ENCODE measurements around the gene NFYC.

The NFYC gene

DNA sequence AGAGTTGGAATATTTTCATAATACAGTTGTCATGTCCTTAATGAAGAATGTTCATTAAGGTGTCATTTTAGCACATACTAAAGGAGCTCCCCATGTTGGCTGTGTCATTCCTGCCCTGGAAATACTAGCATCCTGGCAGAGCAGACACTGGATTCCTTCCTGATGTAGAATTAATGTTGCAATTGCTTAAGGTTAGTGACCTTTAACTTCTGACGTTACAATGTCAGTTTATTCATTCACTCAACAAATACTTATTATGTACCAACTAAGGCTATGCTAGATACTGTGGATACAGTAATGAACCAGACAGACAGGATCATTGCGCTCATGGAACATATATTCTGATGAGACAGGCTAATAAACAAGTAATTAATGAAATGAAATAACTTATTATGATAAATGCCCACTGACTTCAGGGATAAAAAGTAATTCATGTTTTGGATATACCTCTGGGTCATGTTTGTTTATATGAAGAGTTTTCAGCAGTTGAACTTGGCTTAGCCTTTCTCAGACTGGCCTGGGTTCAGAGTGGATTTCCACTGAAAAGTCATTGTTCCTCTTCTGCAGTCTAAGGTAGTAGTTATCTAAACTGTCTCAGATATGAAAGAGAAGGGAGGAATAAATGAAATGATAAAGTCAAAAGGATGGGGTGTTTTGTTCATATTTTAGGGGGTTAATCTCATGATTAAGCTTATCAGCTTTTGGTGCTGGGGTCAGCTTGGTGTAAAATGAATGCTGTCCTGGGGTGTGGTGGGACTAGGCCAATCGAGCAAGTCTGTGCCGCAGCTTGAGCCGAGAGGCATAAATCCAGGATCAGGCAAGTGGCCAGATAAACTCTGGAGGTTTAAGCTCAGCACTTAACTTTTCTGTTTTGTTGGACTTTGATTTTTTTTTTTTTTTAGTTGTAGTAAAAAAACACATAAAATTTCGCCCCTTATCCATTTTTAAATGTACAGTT is 48.8 kb downstream of the NFYC start:
- no peak for DNase-seq

DNA sequence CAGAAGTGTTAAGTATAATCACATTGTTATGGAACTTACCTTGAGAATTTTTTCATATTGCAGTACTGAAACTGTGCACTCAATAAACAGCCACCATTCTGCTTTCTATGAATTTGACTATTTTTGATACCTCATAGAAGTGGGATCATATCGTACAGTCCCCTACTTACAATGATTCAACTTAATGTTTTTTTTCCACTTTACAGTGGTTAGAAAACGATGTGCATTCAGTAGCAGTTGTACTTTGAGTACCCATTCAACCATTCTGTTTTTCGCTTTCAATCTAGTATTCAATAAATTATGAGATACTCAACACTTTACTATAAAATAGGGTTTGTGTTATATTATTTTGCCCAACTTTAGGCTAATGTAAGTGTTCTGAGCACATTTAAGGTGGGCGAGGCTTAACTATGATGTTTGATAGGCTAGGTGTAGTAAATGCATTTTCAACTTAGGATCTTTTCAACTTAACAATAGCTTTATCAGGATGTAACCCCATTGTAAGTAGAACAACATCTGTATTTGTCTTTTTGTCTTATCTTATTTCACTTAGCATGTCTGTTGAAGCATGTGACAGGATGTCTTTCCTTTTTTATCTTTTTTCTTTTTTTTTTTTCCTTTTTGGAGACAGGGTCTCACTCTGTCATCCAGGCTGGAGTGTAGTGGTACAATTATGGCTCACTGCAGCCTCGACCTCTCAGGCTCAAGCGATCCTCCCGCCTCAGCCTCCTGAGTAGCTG is 49.7 kb downstream of the NFYC start:
- no peak for DNase-seq

DNA sequence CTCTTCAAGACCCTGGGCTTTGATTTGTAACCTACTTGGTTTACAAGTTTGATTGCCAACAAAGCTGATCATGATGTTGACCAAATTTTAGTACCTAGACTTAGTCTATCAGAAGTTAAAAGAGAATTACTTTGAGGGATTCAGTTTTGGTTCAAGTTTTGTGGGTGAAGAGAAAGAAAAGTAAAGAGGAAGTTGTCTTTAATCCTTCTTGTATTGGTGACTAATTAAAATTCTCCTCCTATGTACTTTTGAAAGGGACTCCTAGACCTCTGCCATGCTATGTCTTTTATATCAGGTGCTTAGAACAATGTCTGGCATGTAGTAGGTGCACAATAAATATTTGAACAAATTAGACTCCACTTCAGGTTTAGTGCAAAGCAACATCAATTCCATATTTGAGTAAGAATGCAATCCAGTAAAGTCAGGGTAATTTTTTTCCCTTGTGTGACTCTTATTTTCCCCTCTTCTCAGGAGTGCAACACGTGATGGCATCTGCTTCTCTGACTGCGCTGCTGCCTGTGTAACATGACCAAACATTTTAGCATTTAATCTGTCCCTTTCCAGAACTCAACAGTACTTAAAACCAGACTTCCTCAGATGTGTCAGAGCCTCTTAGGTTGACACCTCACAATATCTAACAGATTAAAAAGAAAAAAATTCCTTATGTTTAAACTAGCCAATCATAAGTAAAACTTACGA is 51.0 kb downstream of the NFYC start:
- no peak for DNase-seq

DNA sequence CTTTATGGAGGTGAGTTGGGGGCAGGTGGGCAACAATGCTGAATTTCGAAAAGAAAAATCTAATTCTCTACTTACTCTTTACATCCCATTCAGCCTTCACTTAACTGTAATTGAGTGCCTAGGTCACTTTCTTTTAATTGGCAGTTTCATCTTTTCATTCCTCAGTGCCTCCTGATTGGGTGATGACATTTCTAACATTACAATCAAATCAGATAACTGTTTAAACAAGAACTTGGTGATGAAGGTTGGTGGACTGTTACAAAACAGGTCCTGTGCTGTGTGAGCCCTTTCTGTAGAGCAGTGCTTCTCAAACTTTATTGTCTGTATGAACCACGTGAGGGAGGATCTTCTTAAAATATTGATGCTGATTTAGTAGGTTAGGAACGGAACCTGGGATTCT is 51.9 kb downstream of the NFYC start:
- no peak for DNase-seq

DNA sequence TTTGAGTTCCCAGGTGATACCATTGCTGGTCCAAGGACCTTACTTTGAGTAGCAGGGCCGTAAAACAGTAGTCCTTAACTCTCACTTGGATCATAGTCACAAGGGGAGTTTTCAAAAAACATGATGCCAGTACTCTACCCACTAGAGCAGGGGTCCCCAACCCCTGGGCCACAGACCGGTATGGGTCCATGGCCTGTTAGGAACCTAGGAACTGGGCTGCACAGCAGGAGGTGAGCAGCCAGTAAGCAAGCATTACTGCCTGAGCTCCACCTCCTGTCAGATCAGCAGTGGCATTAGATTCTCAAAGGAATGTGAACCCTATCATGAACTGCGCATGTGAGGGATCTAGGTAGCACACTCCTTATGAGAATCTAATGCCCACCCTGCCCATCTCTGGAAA is 52.4 kb downstream of the NFYC start:
- no peak for DNase-seq

DNA sequence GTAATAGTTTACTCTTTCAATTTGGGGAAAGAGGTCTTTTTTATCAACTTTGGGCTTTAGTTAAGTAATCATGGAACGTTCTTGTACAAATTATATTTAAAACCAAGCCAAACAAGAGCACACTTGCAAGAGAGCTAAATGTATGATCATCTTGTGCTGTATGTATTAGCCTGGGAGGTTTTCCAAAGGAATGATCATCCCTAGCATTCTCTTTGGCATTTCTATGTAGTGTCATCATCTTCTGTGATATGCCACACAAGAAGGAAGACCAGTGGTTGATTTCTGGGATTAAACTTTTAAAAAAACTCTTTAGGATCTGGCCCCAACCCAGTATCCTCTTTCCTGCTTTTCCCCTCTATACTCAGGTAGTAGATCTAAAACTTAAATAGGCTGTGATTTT is 53.7 kb downstream of the NFYC start:
- no peak for DNase-seq

DNA sequence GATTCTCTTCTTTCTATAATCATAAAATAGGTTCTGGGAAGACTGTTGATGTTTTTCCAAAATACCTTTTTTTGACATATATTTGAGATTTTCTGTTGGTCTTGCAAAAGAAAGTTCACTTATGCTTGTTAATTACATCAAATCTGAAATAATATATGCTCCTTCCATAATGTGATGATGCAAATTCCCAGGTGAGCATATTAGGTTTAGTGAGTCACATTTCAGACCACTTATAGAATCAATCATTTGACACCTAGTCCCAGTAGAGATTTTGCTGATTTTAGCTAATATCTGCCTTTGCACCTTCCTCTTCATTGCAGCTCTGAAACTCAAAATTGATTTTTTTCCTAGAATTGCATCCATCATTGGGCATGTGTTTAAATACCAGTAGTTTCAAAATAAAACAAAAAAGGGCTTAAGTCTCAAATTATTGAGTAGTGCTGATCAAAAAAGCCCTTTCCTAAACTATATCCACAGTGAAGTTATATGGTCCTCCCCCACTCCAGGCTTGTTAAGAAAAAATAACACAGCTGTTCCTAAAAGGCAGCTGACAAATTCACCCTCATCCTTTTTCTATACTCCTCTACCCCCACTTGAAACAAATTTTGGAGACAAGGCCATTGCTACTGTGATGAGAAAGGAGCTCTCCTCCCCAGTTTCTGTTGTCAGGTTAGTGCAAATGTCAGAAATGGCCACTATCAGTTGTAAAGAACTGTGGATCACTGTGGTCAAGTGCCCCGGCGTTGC is 55.0 kb downstream of the NFYC start:
- no peak for DNase-seq

DNA sequence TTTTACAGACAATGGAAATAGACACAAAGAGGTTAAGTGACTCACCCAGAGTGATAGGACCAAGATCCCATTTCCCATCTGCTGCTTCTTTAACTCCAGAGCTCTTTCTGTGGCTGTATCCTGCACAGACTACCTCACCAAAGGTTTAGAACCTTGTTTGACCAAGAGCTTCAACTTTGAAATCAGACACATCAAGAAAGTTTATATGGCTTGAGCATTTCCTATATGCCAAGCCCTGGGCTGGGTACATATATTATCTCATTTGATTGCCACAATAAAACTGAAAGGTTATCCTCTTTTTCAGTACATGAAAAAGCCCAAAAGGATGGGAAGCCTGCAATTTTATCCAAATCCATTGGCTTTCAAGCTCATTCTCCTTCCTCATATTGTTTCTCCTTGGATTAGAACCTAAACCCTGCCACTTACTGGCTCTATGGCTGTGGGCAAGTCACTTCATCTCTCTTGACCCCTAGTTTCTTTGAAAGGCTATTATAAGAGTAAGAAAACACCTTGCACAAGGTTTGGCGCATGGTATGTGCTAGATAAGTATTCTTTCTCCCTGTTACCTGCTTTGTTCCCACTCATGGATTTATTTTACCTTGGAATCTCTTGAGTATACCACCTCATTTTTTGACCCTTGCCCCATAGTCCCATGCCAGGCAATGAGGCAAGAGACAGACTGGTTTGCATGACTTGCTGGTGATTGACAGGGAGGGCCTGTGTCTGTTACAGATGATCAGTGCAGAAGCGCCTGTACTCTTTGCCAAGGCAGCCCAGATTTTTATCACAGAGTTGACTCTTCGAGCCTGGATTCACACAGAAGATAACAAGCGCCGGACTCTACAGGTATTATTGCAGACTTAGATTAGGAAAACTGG is 57.6 kb downstream of the NFYC start:
- DNase-seq, result no peak

DNA sequence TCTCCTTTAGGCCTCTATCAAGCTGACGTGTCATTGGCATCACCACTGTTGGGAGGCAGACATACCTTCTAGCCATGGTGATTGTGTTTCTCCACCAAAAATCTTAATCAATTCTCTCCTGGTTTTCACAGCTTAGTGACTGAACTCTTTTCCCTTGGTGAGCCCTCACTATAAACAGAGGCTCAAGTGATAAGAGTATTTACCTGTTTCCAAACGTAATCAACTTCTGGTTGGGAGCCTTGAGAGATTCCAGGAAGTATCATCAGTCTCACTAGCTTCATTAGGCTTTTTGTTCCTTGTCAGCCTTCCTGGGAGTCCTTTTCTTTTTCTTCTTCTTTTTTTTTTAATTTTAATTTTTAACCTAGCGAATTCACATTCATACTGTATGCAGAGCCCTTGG is 58.3 kb downstream of the NFYC start:
- no peak for DNase-seq

DNA sequence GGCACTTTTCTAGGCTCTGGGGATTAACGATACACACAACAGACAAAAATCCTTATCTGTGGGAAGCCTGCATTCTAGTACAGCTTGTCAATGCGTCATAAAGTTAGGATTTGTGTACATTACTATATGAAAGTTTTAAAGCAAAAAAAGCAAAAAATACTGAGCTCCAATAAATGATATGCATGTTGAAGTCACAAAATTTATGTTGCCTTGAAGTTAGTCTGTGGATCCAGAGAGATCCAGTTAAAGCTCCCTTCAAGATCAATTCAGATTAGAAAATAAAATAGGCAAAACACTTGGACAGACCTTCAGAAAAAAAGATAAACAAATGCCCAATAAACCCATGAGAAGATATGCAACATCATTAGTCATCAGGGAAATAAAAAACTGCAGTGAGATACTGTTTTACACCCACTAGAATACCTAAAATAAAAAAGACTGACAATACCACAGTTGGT is 59.0 kb downstream of the NFYC start:
- no peak for DNase-seq

DNA sequence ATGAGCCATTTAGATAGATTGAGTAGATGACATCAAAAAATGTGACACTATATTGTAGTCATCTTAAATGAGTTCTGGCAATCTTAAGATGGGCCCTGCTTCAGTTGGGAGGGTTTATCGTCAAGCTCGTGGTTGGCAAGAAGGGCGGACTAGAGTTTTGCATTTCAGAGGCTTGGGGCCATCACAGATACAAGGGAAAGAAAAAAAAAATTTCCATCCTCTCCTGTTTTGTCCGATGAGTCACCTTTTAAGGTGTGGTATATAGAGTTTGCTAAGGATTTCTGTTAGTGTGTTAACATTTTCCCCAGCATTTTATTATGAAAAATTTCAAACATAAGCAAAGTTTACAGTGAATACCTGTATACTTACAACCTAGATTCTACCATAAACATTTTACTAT is 60.3 kb downstream of the NFYC start:
- DNase-seq, result no peak

DNA sequence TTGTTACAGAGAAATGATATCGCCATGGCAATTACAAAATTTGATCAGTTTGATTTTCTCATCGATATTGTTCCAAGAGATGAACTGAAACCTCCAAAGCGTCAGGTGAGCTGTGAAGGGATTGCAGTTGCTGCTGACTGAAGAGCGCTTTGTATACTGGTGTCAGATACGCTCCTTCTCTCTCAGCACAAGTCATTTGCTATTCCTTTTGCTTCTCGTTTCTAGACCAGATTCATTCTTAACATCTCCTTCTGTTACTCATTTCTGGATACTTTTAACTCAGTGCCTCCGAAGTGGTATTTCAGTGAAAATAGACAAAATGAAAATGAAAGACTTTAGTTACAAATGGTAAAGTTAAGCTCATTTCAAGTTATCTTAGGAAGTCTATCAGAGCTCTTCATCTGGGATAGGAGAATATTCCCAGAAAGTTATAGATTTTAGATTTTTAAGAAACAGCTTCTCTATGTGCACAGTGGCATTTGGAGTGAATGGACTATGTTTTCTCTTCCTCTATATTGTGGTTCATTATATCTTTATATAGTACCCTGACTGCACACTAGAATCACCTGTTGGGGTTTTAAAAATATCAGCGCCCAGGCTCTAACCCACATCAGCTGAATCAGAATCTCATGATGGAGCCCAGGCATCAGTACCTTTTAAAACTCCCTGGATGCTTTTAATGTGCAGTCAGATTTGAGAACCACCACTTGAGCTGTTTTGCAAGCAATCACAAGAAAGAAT is 61.8 kb downstream of the NFYC start:
- DNase-seq, result no peak

DNA sequence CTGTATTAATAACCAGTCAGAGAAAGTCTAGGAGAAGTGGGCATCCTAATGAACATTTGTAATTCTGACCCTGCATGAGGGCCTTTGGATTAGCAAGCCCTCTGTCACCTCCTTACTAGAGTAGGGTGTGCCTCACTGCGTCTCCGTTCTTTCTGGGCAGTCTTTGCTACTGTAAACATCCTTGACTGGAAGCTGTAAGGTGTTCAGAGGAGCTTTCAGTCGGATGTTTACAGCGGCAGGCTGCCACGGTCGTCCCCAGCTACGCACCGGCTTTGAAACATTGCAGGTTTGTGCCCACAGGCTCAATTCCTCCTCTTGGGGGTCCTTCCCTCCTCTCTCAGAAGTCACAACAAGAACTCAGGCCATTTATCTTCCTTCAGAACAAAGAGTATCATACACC is 62.7 kb downstream of the NFYC start:
- DNase-seq, result no peak

DNA sequence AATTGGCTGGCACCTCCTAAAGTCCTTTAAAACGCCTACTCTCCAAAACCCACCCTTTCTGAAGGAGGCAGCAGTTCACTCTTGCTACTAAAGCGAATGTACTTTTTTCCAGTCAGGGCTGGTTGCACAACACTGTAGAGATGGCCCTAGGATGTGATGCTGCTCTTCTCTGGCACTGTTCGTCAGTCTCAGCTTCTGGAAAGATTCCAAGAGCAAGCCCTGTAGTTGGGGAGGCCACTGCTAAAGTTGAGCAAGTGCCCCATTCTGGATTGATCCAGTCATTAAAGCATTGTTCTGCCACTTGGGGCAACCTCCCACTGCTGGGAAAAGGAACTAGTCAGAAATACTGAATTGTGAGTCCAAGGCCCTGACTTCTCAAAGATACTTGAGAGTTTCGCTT is 63.6 kb downstream of the NFYC start:
- no peak for DNase-seq

DNA sequence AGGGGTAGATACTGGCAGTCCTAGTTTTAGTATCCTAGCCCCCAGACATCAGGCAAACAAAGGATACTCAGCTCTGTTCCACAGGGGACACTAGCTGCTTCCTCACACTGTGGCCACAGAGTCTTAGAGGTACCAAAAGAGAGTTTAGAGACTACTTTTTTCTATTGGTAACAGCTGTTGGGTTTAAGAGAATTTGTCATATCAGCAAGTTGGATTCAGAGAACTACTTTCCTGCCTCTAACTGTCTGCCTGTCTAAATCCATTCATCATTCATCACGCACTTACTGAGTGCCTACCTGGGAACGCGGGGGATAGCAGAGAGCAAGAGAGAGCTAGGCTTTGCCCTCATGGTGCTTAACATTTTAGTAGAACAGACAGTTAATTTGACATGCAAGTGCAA is 65.0 kb downstream of the NFYC start:
- no peak for DNase-seq

DNA sequence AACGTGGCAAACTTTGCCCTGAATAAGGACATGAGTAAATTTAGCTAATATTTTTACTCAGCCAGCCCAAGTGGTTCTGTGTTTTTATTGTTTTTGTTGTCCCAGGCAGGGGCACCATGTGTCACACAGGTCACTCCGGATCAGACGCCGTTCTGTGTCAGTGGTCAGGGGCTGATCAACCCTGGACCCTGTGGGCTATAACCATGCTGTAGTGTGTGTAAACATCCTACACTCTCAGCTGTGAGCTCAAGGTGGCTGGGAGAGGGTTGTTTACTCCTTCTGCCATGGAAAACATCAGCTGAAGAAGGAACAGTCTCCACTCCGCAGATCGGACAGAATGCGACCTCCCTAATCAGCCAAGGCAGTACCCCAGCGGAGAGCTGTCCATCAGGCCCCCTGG is 65.6 kb downstream of the NFYC start:
- DNase-seq, result no peak

DNA sequence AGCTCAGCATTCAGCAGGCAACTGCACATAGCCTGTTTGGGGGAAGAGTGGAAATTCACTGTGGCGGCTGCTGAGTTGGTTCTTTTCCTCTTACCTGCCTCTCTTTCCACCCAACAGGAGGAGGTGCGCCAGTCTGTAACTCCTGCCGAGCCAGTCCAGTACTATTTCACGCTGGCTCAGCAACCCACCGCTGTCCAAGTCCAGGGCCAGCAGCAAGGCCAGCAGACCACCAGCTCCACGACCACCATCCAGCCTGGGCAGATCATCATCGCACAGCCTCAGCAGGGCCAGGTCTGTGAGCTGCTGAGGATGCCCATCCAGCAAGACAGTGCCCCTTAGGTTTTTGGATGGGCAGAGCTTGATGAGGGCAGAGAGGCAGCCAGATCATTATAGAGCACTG is 66.5 kb downstream of the NFYC start:
- DNase-seq, result no peak

DNA sequence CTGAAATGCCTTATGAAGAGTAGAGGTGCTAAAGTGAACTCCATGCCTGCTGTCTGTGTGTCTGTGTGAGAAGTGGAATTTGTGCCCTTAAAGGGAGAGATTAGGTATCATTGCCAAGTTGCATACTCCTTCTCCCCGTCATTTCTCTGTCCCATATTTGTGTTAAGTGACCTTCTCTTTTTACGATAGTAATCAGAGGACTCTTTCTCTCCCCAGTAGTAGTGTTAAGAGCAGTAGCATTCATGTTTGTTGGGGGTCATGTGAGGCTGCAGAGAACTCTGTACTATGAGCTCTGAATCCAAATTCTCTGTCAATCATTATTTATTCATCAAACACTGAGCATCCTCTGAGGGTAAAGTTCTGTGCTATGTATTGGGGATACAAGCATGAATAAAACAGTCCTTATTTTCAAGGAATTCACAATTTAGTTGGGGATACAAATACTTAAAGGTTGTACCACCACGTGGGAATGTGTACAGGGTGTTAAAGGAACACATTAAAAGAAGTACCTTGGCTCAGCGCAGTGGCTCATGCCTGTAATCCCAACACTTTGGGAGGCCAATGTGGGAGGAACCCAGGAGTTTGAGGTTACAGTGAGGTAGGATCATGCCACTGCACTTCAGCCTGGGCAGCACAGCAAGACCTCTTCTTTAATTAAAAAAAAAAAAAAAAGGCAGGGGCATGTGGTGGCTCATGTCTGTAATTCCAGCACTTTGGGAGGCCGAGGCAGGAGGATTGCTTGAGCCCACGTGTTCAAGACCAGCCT is 67.3 kb downstream of the NFYC start:
- no peak for DNase-seq

DNA sequence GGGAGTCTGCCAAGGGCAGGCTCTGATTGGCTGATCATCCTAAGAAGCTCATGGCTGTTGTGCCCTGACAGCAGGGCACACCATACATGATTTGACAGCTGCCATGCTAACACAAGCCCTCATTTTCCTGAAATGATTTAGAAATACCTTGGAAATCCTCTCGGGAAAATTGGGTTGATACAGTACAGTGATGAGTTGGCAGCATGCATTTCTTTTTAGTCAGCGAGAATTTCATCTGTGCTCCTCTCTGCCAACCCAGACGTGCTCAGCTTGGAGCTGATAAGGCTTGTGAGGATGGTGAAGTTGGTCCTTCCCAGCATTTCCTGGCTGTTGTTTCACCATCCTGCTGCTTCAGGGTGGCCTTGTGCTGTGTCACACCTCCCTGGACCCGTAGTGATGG is 69.5 kb downstream of the NFYC start:
- DNase-seq, result no peak

Measured in activated gamma-delta T cell treated with Interleukin-2 at 50 U/mL for 16 hours (primary cell).